ENCODE data around the gene STARD8. TPM values are rescaled to one million over a fixed set of nuclear protein-coding genes. Genes with fewer than 3 reads are reported as not detected.

Gene STARD8
- total and polyA plus RNA-seq, 2 donors (not counting 3 experiments of a cell fraction or from before 2014, with no cell fraction given): 6.8 to 14.8 TPM

DNA sequence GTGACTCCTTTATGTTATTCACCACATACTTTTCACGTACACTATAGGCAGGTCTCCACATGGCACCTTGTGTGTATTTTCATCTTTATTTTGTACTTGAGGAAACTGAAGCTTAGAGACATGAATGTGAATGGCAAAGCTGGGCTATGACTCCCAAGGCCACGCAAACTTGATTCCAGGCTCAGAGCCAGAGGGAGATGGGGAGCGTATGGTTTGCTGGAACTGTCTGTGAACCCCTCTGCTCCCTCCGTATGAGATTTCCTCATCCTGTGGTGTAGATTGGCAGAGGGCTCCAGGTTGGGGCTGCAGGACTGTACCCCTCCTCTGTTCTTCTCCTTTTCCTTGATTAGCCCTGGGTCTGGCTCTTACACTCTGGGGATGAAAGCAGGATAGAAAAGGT is 16.1 kb upstream of the STARD8 start:
- no peak for TF ChIP-seq POLR2A (IDR thresholded peaks at IDR 0.05; ENCODE audit: low read depth, low read length)
- TF ChIP-seq, protein P1, sequence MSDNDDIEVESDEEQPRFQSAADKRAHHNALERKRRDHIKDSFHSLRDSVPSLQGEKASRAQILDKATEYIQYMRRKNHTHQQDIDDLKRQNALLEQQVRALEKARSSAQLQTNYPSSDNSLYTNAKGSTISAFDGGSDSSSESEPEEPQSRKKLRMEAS (IDR thresholded peaks at IDR 0.05; ENCODE audit: insufficient read depth, insufficient read length): no peak
- TF ChIP-seq POLR2AphosphoS5 (IDR thresholded peaks at IDR 0.05; ENCODE audit: insufficient read depth, low read depth, low read length): no peak
- no peak for TF ChIP-seq GATA2 (IDR thresholded peaks at IDR 0.05; ENCODE audit: insufficient read depth, insufficient read length, low read depth, low read length)
- TF ChIP-seq, protein P2, sequence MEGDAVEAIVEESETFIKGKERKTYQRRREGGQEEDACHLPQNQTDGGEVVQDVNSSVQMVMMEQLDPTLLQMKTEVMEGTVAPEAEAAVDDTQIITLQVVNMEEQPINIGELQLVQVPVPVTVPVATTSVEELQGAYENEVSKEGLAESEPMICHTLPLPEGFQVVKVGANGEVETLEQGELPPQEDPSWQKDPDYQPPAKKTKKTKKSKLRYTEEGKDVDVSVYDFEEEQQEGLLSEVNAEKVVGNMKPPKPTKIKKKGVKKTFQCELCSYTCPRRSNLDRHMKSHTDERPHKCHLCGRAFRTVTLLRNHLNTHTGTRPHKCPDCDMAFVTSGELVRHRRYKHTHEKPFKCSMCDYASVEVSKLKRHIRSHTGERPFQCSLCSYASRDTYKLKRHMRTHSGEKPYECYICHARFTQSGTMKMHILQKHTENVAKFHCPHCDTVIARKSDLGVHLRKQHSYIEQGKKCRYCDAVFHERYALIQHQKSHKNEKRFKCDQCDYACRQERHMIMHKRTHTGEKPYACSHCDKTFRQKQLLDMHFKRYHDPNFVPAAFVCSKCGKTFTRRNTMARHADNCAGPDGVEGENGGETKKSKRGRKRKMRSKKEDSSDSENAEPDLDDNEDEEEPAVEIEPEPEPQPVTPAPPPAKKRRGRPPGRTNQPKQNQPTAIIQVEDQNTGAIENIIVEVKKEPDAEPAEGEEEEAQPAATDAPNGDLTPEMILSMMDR (IDR thresholded peaks at IDR 0.05; ENCODE audit: extremely low read depth in 1 of 2, insufficient read depth in 1 of 2, low read depth in 1 of 2, low read length in 2 of 2): no peak
- no peak for TF ChIP-seq JUN (IDR thresholded peaks at IDR 0.05; ENCODE audit: borderline replicate concordance, insufficient read depth, insufficient read length, low read depth)
- dilution Hi-C loops (cut with MboI; ENCODE audit: extremely low pct_ligation_motif_present, low sequenced_read_pairs) (no loop called here), intact Hi-C loops (cut with micrococcal nuclease) (no loop called here)
- ChIA-PET CTCF (no interaction called here), POLR2A (no interaction called here)
- BruUV-seq (replicated peaks): no TSS peak
- Histone ChIP-seq H3K4me3 (replicated peaks in 1 of 3; ENCODE audit: insufficient read depth in 1 of 3, low read depth in 1 of 3, low read length in 3 of 3) (no peak overlapping the region), H3K4me1 (ENCODE audit: control insufficient read depth, extremely low read depth, insufficient read depth, low read length) (no peaks in the 10 kb centered on the region), H3K9me1 (replicated peaks; ENCODE audit: control insufficient read depth, extremely low read depth, insufficient read depth, low read length) (no peaks in the 10 kb centered on the region), H4K20me1 (replicated peaks; ENCODE audit: control insufficient read depth, extremely low read depth, insufficient read depth, low read length) (no peaks in the 10 kb centered on the region), H2AFZ (ENCODE audit: low read depth, low read length) (no peak overlapping the region), H3K4me2 (ENCODE audit: insufficient read depth, low read length) (no peak overlapping the region), H3K9me3 (replicated peaks; ENCODE audit: control insufficient read depth, insufficient read depth, low read length) (no peaks in the 10 kb centered on the region), H3K36me3 (ENCODE audit: control insufficient read depth in 2 of 2, extremely low read depth in 1 of 2, insufficient read depth in 2 of 2, low read length in 2 of 2) (no peaks in the 10 kb centered on the region), H3K79me2 (ENCODE audit: control insufficient read depth, insufficient read depth, low read length) (no peaks in the 10 kb centered on the region), H3K9ac (replicated peaks; ENCODE audit: extremely low read depth, insufficient read depth, low read length) (no peak overlapping the region), H3K27me3 (ENCODE audit: control insufficient read depth in 2 of 2, insufficient read depth in 2 of 2, low read length in 2 of 2) (peaks cover 0 to 3% of the 10 kb centered on the region in 2 experiments), H3K27ac (ENCODE audit: insufficient read depth, low read depth, low read length) (no peak overlapping the region)
- DNase-seq (ENCODE audit: low read depth, low spot score) (no peak), FAIRE-seq (no peak)

DNA sequence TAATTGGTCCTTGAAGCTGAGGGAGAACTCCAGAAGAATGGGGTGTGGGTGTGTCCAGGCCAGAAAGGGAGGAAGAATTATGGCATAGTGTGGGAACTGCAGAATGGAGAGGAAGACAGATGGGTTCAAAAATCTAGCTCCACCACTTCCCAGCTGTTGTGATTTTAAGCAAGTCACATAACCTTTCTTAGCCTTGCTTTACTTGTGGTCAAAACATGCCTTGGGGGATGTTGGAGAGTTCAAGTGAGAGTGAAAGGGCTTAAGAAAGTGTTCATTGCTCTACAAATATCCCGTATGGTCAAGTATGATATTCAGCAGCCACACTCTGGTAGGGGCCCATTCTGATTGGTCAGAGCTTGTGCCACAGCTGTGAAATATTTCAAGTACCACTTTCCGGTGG is 15.0 kb upstream of the STARD8 start:
- intact Hi-C loops (cut with micrococcal nuclease) (no loop called here), dilution Hi-C loops (cut with MboI; ENCODE audit: extremely low pct_ligation_motif_present, low sequenced_read_pairs) (no loop called here)
- POLR2A ChIA-PET: no interaction called here
- no peaks in the 10 kb centered on the region for H3K4me1 ChIP-seq (ENCODE audit: control insufficient read depth, extremely low read depth, insufficient read depth, low read length)
- H2AFZ ChIP-seq (ENCODE audit: low read depth, low read length): no peak overlapping the region
- CTCF ChIA-PET: no interaction called here
- no peak for DNase-seq (ENCODE audit: low read depth, low spot score)
- H3K27ac ChIP-seq (ENCODE audit: insufficient read depth, low read depth, low read length): no peak overlapping the region
- no peaks in the 10 kb centered on the region for H3K9me1 ChIP-seq (replicated peaks; ENCODE audit: control insufficient read depth, extremely low read depth, insufficient read depth, low read length)
- H3K79me2 ChIP-seq (ENCODE audit: control insufficient read depth, insufficient read depth, low read length): no peaks in the 10 kb centered on the region
- TF ChIP-seq POLR2A (IDR thresholded peaks at IDR 0.05; ENCODE audit: low read depth, low read length): no peak
- no peak for TF ChIP-seq GATA2 (IDR thresholded peaks at IDR 0.05; ENCODE audit: insufficient read depth, insufficient read length, low read depth, low read length)
- TF ChIP-seq JUN (IDR thresholded peaks at IDR 0.05; ENCODE audit: borderline replicate concordance, insufficient read depth, insufficient read length, low read depth): no peak
- TF ChIP-seq POLR2AphosphoS5 (IDR thresholded peaks at IDR 0.05; ENCODE audit: insufficient read depth, low read depth, low read length): no peak
- TF ChIP-seq, protein P2 (IDR thresholded peaks at IDR 0.05; ENCODE audit: extremely low read depth in 1 of 2, insufficient read depth in 1 of 2, low read depth in 1 of 2, low read length in 2 of 2): no peak
- TF ChIP-seq FOS (IDR thresholded peaks at IDR 0.05; ENCODE audit: borderline replicate concordance, insufficient read depth, low read length): no peak
- TF ChIP-seq MYC (IDR thresholded peaks at IDR 0.05; ENCODE audit: low read depth, low read length): no peak
- TF ChIP-seq, protein P1 (IDR thresholded peaks at IDR 0.05; ENCODE audit: insufficient read depth, insufficient read length): no peak
- no peak for TF ChIP-seq EZH2 (IDR thresholded peaks at IDR 0.05; ENCODE audit: borderline replicate concordance, low read depth, low read length, severe bottlenecking)
- H3K4me2 ChIP-seq (ENCODE audit: insufficient read depth, low read length): no peak overlapping the region
- no peak overlapping the region for H3K4me3 ChIP-seq (replicated peaks in 1 of 3; ENCODE audit: insufficient read depth in 1 of 3, low read depth in 1 of 3, low read length in 3 of 3)
- no peak for FAIRE-seq
- H4K20me1 ChIP-seq (replicated peaks; ENCODE audit: control insufficient read depth, extremely low read depth, insufficient read depth, low read length): no peaks in the 10 kb centered on the region
- no TSS peak for BruUV-seq (replicated peaks)
- H3K9ac ChIP-seq (replicated peaks; ENCODE audit: extremely low read depth, insufficient read depth, low read length): no peak overlapping the region
- peaks cover 0 to 3% of the 10 kb centered on the region in 2 experiments for H3K27me3 ChIP-seq (ENCODE audit: control insufficient read depth in 2 of 2, insufficient read depth in 2 of 2, low read length in 2 of 2)
- H3K9me3 ChIP-seq (replicated peaks; ENCODE audit: control insufficient read depth, insufficient read depth, low read length): no peaks in the 10 kb centered on the region
- no peaks in the 10 kb centered on the region for H3K36me3 ChIP-seq (ENCODE audit: control insufficient read depth in 2 of 2, extremely low read depth in 1 of 2, insufficient read depth in 2 of 2, low read length in 2 of 2)
